ENCODE measurements around the gene PRRT1. TPM values are rescaled to one million over a fixed set of nuclear protein-coding genes. Genes with fewer than 3 reads are reported as not detected.

The PRRT1 gene
- total RNA-seq, 1 experiment from 2014 or later: not detected

- Histone ChIP-seq H3K27me3 (ENCODE audit: low read length) (no peaks in the 10 kb centered on the region), H3K4me3 (ENCODE audit: low read length) (no peak overlapping the region), H3K79me2 (ENCODE audit: low read length) (peaks cover 11% of the 10 kb centered on the region), H3K36me3 (ENCODE audit: low read depth, low read length) (no peaks in the 10 kb centered on the region), H3K9me2 (replicated peaks; ENCODE audit: low read length) (no peaks in the 10 kb centered on the region), H3K4me1 (ENCODE audit: insufficient read depth, low read length) (peaks cover 6% of the 10 kb centered on the region), H3K27ac (ENCODE audit: low read length) (no peak overlapping the region), H2AFZ (ENCODE audit: low read length) (no peak overlapping the region), H3K4me2 (ENCODE audit: low read length) (no peak overlapping the region), H3K9me3 (ENCODE audit: low read length) (no peaks in the 10 kb centered on the region), H3K9ac (ENCODE audit: low read length) (no peak overlapping the region), H4K20me1 (ENCODE audit: low read length) (no peaks in the 10 kb centered on the region), H3F3A (ENCODE audit: low read length, unreplicated experiment) (no peaks in the 10 kb centered on the region)
- BruUV-seq (replicated peaks): no TSS peak
- intact Hi-C loops (cut with micrococcal nuclease): no loop called here
- ChIA-PET CTCF (no interaction called here), POLR2A (ENCODE audit: unreplicated experiment) (no interaction called here)
- ATAC-seq (no peak), DNase-seq (no peak)
- TF ChIP-seq CTCF (conservative IDR thresholded peaks at IDR 0.05; ENCODE audit: low read depth, low read length) (no peak), EZH2 (IDR thresholded peaks at IDR 0.05; ENCODE audit: low read length, unreplicated experiment) (no peak), EZH2phosphoT487 (IDR thresholded peaks at IDR 0.05; ENCODE audit: borderline replicate concordance, low read length) (no peak)
Observed at GRCh38 chr6:32133786-32134185, 18.0 kb downstream of the PRRT1 start.

- Histone ChIP-seq H3K9ac (ENCODE audit: low read length) (no peak overlapping the region), H3K4me1 (ENCODE audit: insufficient read depth, low read length) (peaks cover 13% of the 10 kb centered on the region), H3K36me3 (ENCODE audit: low read depth, low read length) (no peaks in the 10 kb centered on the region), H4K20me1 (ENCODE audit: low read length) (no peaks in the 10 kb centered on the region), H3K79me2 (ENCODE audit: low read length) (peaks cover 22% of the 10 kb centered on the region), H3K9me3 (ENCODE audit: low read length) (no peaks in the 10 kb centered on the region), H2AFZ (ENCODE audit: low read length) (no peak overlapping the region), H3F3A (ENCODE audit: low read length, unreplicated experiment) (no peaks in the 10 kb centered on the region), H3K4me3 (ENCODE audit: low read length) (no peak overlapping the region), H3K27ac (ENCODE audit: low read length) (no peak overlapping the region), H3K4me2 (ENCODE audit: low read length) (no peak overlapping the region), H3K27me3 (ENCODE audit: low read length) (no peaks in the 10 kb centered on the region), H3K9me2 (replicated peaks; ENCODE audit: low read length) (no peaks in the 10 kb centered on the region)
- ChIA-PET CTCF (no interaction called here), POLR2A (ENCODE audit: unreplicated experiment) (no interaction called here)
- no peak for ATAC-seq
- TF ChIP-seq CTCF (conservative IDR thresholded peaks at IDR 0.05; ENCODE audit: low read depth, low read length): no peak
- TF ChIP-seq EZH2 (IDR thresholded peaks at IDR 0.05; ENCODE audit: low read length, unreplicated experiment): no peak
- no peak for TF ChIP-seq EZH2phosphoT487 (IDR thresholded peaks at IDR 0.05; ENCODE audit: borderline replicate concordance, low read length)
- intact Hi-C loops (cut with micrococcal nuclease): no loop called here
- DNase-seq: peak; percentile 51
- BruUV-seq (replicated peaks): no TSS peak
Observed at GRCh38 chr6:32132110-32132509, 19.6 kb downstream of the PRRT1 start.

- no peak for DNase-seq
- no peak overlapping the region for H2AFZ ChIP-seq (ENCODE audit: low read length)
- ChIA-PET POLR2A (ENCODE audit: unreplicated experiment) (no interaction called here), CTCF (no interaction called here)
- H3K9me2 ChIP-seq (replicated peaks; ENCODE audit: low read length): no peaks in the 10 kb centered on the region
- H3K9me3 ChIP-seq (ENCODE audit: low read length): no peaks in the 10 kb centered on the region
- no peak overlapping the region for H3K27ac ChIP-seq (ENCODE audit: low read length)
- intact Hi-C loops (cut with micrococcal nuclease): no loop called here
- no peak overlapping the region for H3K4me2 ChIP-seq (ENCODE audit: low read length)
- H4K20me1 ChIP-seq (ENCODE audit: low read length): no peaks in the 10 kb centered on the region
- H3K27me3 ChIP-seq (ENCODE audit: low read length): no peaks in the 10 kb centered on the region
- H3K4me3 ChIP-seq (ENCODE audit: low read length): no peak overlapping the region
- no peak for ATAC-seq
- peaks cover 19% of the 10 kb centered on the region for H3K4me1 ChIP-seq (ENCODE audit: insufficient read depth, low read length)
- peaks cover 28% of the 10 kb centered on the region for H3K79me2 ChIP-seq (ENCODE audit: low read length)
- no peaks in the 10 kb centered on the region for H3K36me3 ChIP-seq (ENCODE audit: low read depth, low read length)
- H3K9ac ChIP-seq (ENCODE audit: low read length): no peak overlapping the region
- no TSS peak for BruUV-seq (replicated peaks)
- TF ChIP-seq EZH2 (IDR thresholded peaks at IDR 0.05; ENCODE audit: low read length, unreplicated experiment): no peak
- TF ChIP-seq EZH2phosphoT487 (IDR thresholded peaks at IDR 0.05; ENCODE audit: borderline replicate concordance, low read length): no peak
- no peak for TF ChIP-seq CTCF (conservative IDR thresholded peaks at IDR 0.05; ENCODE audit: low read depth, low read length)
- H3F3A ChIP-seq (ENCODE audit: low read length, unreplicated experiment): no peaks in the 10 kb centered on the region
Observed at GRCh38 chr6:32131439-32131948, 20.2 kb downstream of the PRRT1 start.

Measured in PC-3 (cell line).